Type B pancreatic cell (in vitro differentiated cells): ENCODE measurements around the gene GRM4. TPM values are rescaled to one million over a fixed set of nuclear protein-coding genes. Genes with fewer than 3 reads are reported as not detected.

Experiments used
- DNase-seq: peaks from one replicate; pipeline ENCODE4 v3.0.0; 2021; ENCODE audit warnings: mixed read lengths; ENCODE audit not compliant: unreplicated experiment; ENCODE audit errors: extremely low spot score
- H3K27ac Mint-ChIP-seq: 2 replicates; pipeline ENCODE4 v1.8.0; 2021; ENCODE audit warnings: mild to moderate bottlenecking, mixed read lengths
- H3K27me3 Mint-ChIP-seq: 2 replicates; pipeline ENCODE4 v1.8.0; 2021; ENCODE audit warnings: mixed read lengths
- H3K36me3 Mint-ChIP-seq: 2 replicates; pipeline ENCODE4 v1.8.0; 2021; ENCODE audit warnings: mixed read lengths
- H3K4me1 Mint-ChIP-seq: one replicate; pipeline ENCODE4 v1.8.0; 2021; ENCODE audit warnings: mixed read lengths; ENCODE audit not compliant: unreplicated experiment
- H3K4me3 Mint-ChIP-seq: 2 replicates; pipeline ENCODE4 v1.8.0; 2021; ENCODE audit warnings: mild to moderate bottlenecking, mixed read lengths
- H3K9me3 Mint-ChIP-seq: 2 replicates; pipeline ENCODE4 v1.8.0; 2021; ENCODE audit warnings: mixed read lengths
- microRNA-seq: library from miRNA; unstranded; fragments of <30 nt; microRNA quantifications from one replicate; pipeline ENCODE4, GENCODE V29; 2020
- total RNA-seq: library from RNA; stranded (reverse); gene quantifications from 2 replicates; pipeline ENCODE4 v1.2.1, GENCODE V29; 2021; ENCODE audit warnings: low replicate concordance
- TF ChIP-seq, protein P1 (sequence below): fragments of 200-600 bp; sonication (generic); conservative IDR thresholded peaks from 2 replicates; pipeline ENCODE4 v1.5.0; 2021; ENCODE audit warnings: antibody characterized with exemption, mild to moderate bottlenecking

Gene GRM4
- total RNA-seq, 1 donor from 2014 or later = 2.2 TPM

GRCh38 chr6:33976437-33977360 lies 169.2 kb downstream of the GRM4 start:
- Mint-ChIP-seq H3K27me3 (peaks cover 45% of the 10 kb centered on the region), H3K4me3 (peak overlapping the region; percentile 10), H3K36me3 (no peaks in the 10 kb centered on the region), H3K4me1 (peaks cover 11% of the 10 kb centered on the region), H3K9me3 (peaks cover 5% of the 10 kb centered on the region), H3K27ac (no peak overlapping the region)
- DNase-seq = peak; percentile 36
- TF ChIP-seq, protein P1, sequence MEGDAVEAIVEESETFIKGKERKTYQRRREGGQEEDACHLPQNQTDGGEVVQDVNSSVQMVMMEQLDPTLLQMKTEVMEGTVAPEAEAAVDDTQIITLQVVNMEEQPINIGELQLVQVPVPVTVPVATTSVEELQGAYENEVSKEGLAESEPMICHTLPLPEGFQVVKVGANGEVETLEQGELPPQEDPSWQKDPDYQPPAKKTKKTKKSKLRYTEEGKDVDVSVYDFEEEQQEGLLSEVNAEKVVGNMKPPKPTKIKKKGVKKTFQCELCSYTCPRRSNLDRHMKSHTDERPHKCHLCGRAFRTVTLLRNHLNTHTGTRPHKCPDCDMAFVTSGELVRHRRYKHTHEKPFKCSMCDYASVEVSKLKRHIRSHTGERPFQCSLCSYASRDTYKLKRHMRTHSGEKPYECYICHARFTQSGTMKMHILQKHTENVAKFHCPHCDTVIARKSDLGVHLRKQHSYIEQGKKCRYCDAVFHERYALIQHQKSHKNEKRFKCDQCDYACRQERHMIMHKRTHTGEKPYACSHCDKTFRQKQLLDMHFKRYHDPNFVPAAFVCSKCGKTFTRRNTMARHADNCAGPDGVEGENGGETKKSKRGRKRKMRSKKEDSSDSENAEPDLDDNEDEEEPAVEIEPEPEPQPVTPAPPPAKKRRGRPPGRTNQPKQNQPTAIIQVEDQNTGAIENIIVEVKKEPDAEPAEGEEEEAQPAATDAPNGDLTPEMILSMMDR = no peak

- Mint-ChIP-seq H3K27me3 (peaks cover 51% of the 10 kb centered on the region), H3K4me1 (peaks cover 11% of the 10 kb centered on the region), H3K9me3 (peaks cover 9% of the 10 kb centered on the region), H3K4me3 (no peak overlapping the region), H3K27ac (no peak overlapping the region), H3K36me3 (no peaks in the 10 kb centered on the region)
- peak; percentile 68 for DNase-seq
- TF ChIP-seq, protein P1 = no peak
These were observed 170.0 kb downstream of the GRM4 start for GRCh38 chr6:33975661-33976436.

- Mint-ChIP-seq H3K4me3 (no peak overlapping the region), H3K27me3 (peaks cover 54% of the 10 kb centered on the region)
These were observed 171.4 kb downstream of the GRM4 start for GRCh38 chr6:33974471-33974870.

DNA sequence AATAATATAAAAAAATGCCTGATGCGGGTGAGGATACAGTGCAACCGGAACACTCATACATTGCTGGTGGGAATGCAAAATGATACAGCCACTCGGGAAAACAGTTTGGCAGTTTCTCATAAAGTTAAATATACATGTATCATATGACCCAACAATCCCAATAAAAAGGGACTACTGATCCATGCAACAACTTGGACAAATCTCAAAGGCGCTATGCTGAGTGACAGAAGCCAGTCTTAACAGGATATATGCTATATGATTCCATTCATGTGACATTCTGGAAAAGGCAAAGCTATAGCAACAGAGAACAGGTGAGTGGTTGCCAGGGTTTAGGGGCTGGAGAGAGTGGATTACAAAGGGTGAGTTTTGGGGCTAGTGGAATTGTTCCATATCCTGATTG lies 171.9 kb downstream of the GRM4 start:
- DNase-seq = no peak
- Mint-ChIP-seq H3K36me3 (no peaks in the 10 kb centered on the region), H3K9me3 (peaks cover 9% of the 10 kb centered on the region), H3K27ac (no peak overlapping the region), H3K27me3 (peaks cover 53% of the 10 kb centered on the region), H3K4me1 (peaks cover 11% of the 10 kb centered on the region), H3K4me3 (no peak overlapping the region)
- TF ChIP-seq, protein P1 = no peak

More at GRCh38 chr6:33974471-33974870, 171.4 kb downstream of the GRM4 start:
- Mint-ChIP-seq H3K4me1 (peaks cover 11% of the 10 kb centered on the region), H3K9me3 (peaks cover 9% of the 10 kb centered on the region), H3K36me3 (no peaks in the 10 kb centered on the region), H3K27ac (no peak overlapping the region)
- TF ChIP-seq, protein P1 = no peak
- DNase-seq = peak; percentile 25

GRCh38 chr6:33971580-33971979 lies 174.3 kb downstream of the GRM4 start:
- no peak for DNase-seq
- no peaks in the 10 kb centered on the region for H3K36me3 Mint-ChIP-seq
- H3K27ac Mint-ChIP-seq = no peak overlapping the region
- H3K4me3 Mint-ChIP-seq = no peak overlapping the region
- peaks cover 46% of the 10 kb centered on the region for H3K27me3 Mint-ChIP-seq
- H3K4me1 Mint-ChIP-seq = peaks cover 16% of the 10 kb centered on the region
- peaks cover 9% of the 10 kb centered on the region for H3K9me3 Mint-ChIP-seq
- TF ChIP-seq, protein P1 = no peak

Small RNAs within 50 kb of the gene (microRNA-seq; reads per million reads assigned to microRNA genes)
- gene MIR1275 = 2.5 reads per million

Other genes starting within 250 kb of the GRM4 start
- 244 and 355 TPM in 2 replicates for gene HMGA1, start 90.8 kb upstream of the GRM4 start, total RNA-seq
- gene SMIM29, start 102.9 kb upstream of the GRM4 start, total RNA-seq = 16.0 and 20.8 TPM in 2 replicates
- 19.4 and 31.9 TPM in 2 replicates for gene NUDT3, start 246.6 kb upstream of the GRM4 start, total RNA-seq